IMR-90 (cell line): ENCODE results near the gene ROBO4. TPM values are rescaled to one million over a fixed set of nuclear protein-coding genes. Genes with fewer than 3 reads are reported as not detected.

Experiments used
- ATAC-seq: fragments of 200-7000 bp; cut with Tn5 transposase; 2 replicates; pipeline ENCODE4 v1.9.1; 2020; ENCODE audit warnings: low read depth, mild to moderate bottlenecking, moderate library complexity
- BruUV-seq: library from RNA; stranded (reverse); fragments of 400-500 nt; replicated peaks from 2 replicates; lab custom pipeline; 2021; lab: Mats Ljungman, UMichigan
- CTCF ChIA-PET: fragments of 300-600 bp; formaldehyde crosslinking; extraction: SDS; loops from one replicate; lab custom pipeline; 2021; ENCODE audit warnings: antibody characterized with exemption; lab: Yijun Ruan, JAX
- POLR2A ChIA-PET: fragments of 300-600 bp; sonication (Branson Sonifier 250); formaldehyde crosslinking; loops from one replicate; lab custom pipeline; 2022; ENCODE audit warnings: antibody characterized with exemption; ENCODE audit not compliant: unreplicated experiment; lab: Charles Lee
- DNase-seq: peaks from one replicate; pipeline ENCODE4 v3.0.0; 2013
- H2AFZ ChIP-seq: replicated peaks from 2 replicates; pipeline ENCODE3; 2013; ENCODE audit warnings: low read length, mild to moderate bottlenecking; ENCODE audit not compliant: poor library complexity
- H2AK5ac ChIP-seq: 2 replicates; pipeline ENCODE4 v1.6.1; 2013; ENCODE audit warnings: low read depth, low read length, inconsistent platforms
- H2AK9ac ChIP-seq: replicated peaks from 2 replicates; pipeline ENCODE3; 2013; ENCODE audit warnings: mild to moderate bottlenecking, low read depth, low read length, moderate library complexity; ENCODE audit not compliant: poor library complexity
- H2BK120ac ChIP-seq: 2 replicates; pipeline ENCODE4 v1.6.1; 2013; ENCODE audit warnings: low read depth, low read length, inconsistent platforms
- H2BK15ac ChIP-seq: 3 replicates; pipeline ENCODE4 v1.6.1; 2013; ENCODE audit warnings: low read depth, low read length, inconsistent platforms
- H2BK20ac ChIP-seq: 2 replicates; pipeline ENCODE4 v1.6.1; 2013; ENCODE audit warnings: low read depth, mild to moderate bottlenecking, inconsistent platforms, low read length, moderate library complexity
- H2BK5ac ChIP-seq: 2 replicates; pipeline ENCODE4 v1.6.1; 2013; ENCODE audit warnings: mild to moderate bottlenecking, low read depth, low read length, inconsistent platforms; ENCODE audit not compliant: poor library complexity, severe bottlenecking
- H3K14ac ChIP-seq: replicated peaks from 2 replicates; pipeline ENCODE4 v1.6.1; 2013; ENCODE audit warnings: low read depth, low read length, inconsistent platforms
- H3K18ac ChIP-seq: 2 replicates; pipeline ENCODE4 v1.6.1; 2013; ENCODE audit warnings: low read depth, low read length, control low read depth
- H3K23ac ChIP-seq: 2 replicates; pipeline ENCODE4 v1.6.1; 2013; ENCODE audit warnings: low read depth, low read length, inconsistent platforms
- H3K27ac ChIP-seq: 2 replicates; pipeline ENCODE4 v1.5.1; 2013; ENCODE audit warnings: mild to moderate bottlenecking, control low read depth, low read length; ENCODE audit not compliant: insufficient read depth
- H3K27me3 ChIP-seq: 2 replicates; pipeline ENCODE4 v1.6.1; 2013; ENCODE audit warnings: low read length; ENCODE audit not compliant: control insufficient read depth, insufficient read depth
- H3K36me3 ChIP-seq: 2 replicates; pipeline ENCODE4 v1.6.1; 2013; ENCODE audit warnings: low read length, mixed read lengths; ENCODE audit not compliant: control insufficient read depth, insufficient read depth
- H3K4ac ChIP-seq: 2 replicates; pipeline ENCODE4 v1.6.1; 2013; ENCODE audit warnings: low read depth, low read length, inconsistent platforms
- H3K4me1 ChIP-seq: 2 replicates; pipeline ENCODE4 v1.6.1; 2013; ENCODE audit warnings: low read length, mixed read lengths; ENCODE audit not compliant: control insufficient read depth, insufficient read depth
- H3K4me2 ChIP-seq: 2 replicates; pipeline ENCODE4 v1.6.1; 2013; ENCODE audit warnings: low read depth, mild to moderate bottlenecking, control low read depth, low read length, moderate library complexity
- H3K4me3 ChIP-seq: 2 replicates; pipeline ENCODE4 v1.5.1; 2013; ENCODE audit warnings: low read depth, mild to moderate bottlenecking, control low read depth, low read length, moderate library complexity; ENCODE audit not compliant: insufficient read depth
- H3K56ac ChIP-seq: 2 replicates; pipeline ENCODE4 v1.6.1; 2013; ENCODE audit warnings: low read length, inconsistent platforms; ENCODE audit not compliant: insufficient read depth; ENCODE audit errors: extremely low read depth
- H3K79me1 ChIP-seq, 2 experiments: 2 replicates each; pipeline ENCODE4 v1.6.1; 2013; ENCODE audit warnings: low read length in 2 of 2, inconsistent platforms in 1 of 2, low read depth in 1 of 2
- H3K9ac ChIP-seq: 2 replicates; pipeline ENCODE4 v1.6.1; 2013; ENCODE audit warnings: low read depth, low read length, control low read depth
- H3K9me1 ChIP-seq: 2 replicates; pipeline ENCODE4 v1.6.1; 2013; ENCODE audit warnings: low read length, inconsistent platforms; ENCODE audit not compliant: insufficient read depth
- H3K9me3 ChIP-seq: 2 replicates; pipeline ENCODE4 v1.6.1; 2013; ENCODE audit warnings: low read length; ENCODE audit not compliant: control insufficient read depth, insufficient read depth
- H4K20me1 ChIP-seq: 2 replicates; pipeline ENCODE4 v1.6.1; 2013; ENCODE audit warnings: low read length, inconsistent platforms; ENCODE audit not compliant: insufficient read depth
- H4K5ac ChIP-seq: 2 replicates; pipeline ENCODE4 v1.6.1; 2013; ENCODE audit warnings: mild to moderate bottlenecking, low read depth, low read length, control low read depth
- H4K8ac ChIP-seq, 2 experiments: 2 replicates each; pipeline ENCODE4 v1.6.1; 2013; ENCODE audit warnings: low read depth in 2 of 2, low read length in 2 of 2, control low read depth in 1 of 2, inconsistent platforms in 1 of 2
- H4K91ac ChIP-seq: 2 replicates; pipeline ENCODE4 v1.6.1; 2013; ENCODE audit warnings: low read depth, low read length, inconsistent platforms; ENCODE audit not compliant: insufficient read depth
- BHLHE40 ChIP-seq: fragments of 150-350 bp; IDR thresholded peaks from 2 replicates; pipeline ENCODE4 v1.6.1; 2016; ENCODE audit warnings: mild to moderate bottlenecking, low read depth, low read length
- ELK1 ChIP-seq: fragments of 150-350 bp; IDR thresholded peaks from 2 replicates; pipeline ENCODE4 v1.6.1; 2016; ENCODE audit warnings: low read depth, mild to moderate bottlenecking, low read length, moderate library complexity, borderline replicate concordance
- POLR2A ChIP-seq: IDR thresholded peaks from 2 replicates; pipeline ENCODE4 v1.6.1; 2012; ENCODE audit warnings: mild to moderate bottlenecking, low read depth, low read length
- WGBS, 2 experiments: methylation state at CpG; one replicate each; pipeline versions ENCODE4 v1.1.5 to v1.1.7; 2013; ENCODE audit warnings: missing lambda C conversion rate in 2 of 2; ENCODE audit not compliant: insufficient read length in 1 of 2; ENCODE audit errors: extremely low coverage in 2 of 2; 5-methylcytosine and 5-hydroxymethylcytosine counted together
- dilution Hi-C: fragments of 300-500 bp; cut with HindIII; formaldehyde crosslinking; loops from one replicate; pipeline ENCODE4 v1.14.3; 2018; ENCODE audit warnings: low sequenced_read_pairs; ENCODE audit not compliant: unreplicated experiment
- in situ Hi-C: fragments of 300-500 bp; cut with MboI; formaldehyde crosslinking; loops from 3 replicates; pipeline ENCODE4 v1.14.3; 2019; ENCODE audit warnings: low sequenced_read_pairs, inconsistent platforms, mixed read lengths
- intact Hi-C: fragments of 100-400 bp; cut with micrococcal nuclease; formaldehyde crosslinking; loops from 2 replicates; pipeline ENCODE4 v1.10.0; 2022
- polyA plus RNA-seq, 3 experiments: library from polyadenylated mRNA; depleted of rRNA; stranded (reverse); fragments of >200 nt; gene quantifications; 2 replicates each; pipeline ENCODE4 v1.2.3, GENCODE V29; 2012; ENCODE audit warnings: low replicate concordance in 1 of 3
- total RNA-seq: library from RNA; depleted of rRNA; stranded (reverse); fragments of >200 nt; gene quantifications from 2 replicates; pipeline ENCODE4 v1.2.3, GENCODE V29; 2012

Gene ROBO4
- total and polyA plus RNA-seq, 2 of the 4 experiments (the other 2 are of a cell fraction): 0.72 to 0.82 TPM

- BruUV-seq: no TSS peak
- no peak overlapping the region for H2AK5ac ChIP-seq
- no peak overlapping the region for H2AFZ ChIP-seq
- H4K20me1 ChIP-seq: no peaks in the 10 kb centered on the region
- TF ChIP-seq POLR2A (no peak), BHLHE40 (no peak), ELK1 (no peak)
- no peak overlapping the region for H4K91ac ChIP-seq
- dilution Hi-C loops: no loop called here
- H4K5ac ChIP-seq: no peak overlapping the region
- no peak overlapping the region for H2BK120ac ChIP-seq
- no peak overlapping the region for H3K14ac ChIP-seq
- no peak overlapping the region for H4K8ac ChIP-seq
- no peak overlapping the region for H2AK9ac ChIP-seq
- H2BK5ac ChIP-seq: no peak overlapping the region
- H3K4me1 ChIP-seq: 0 out of 2 replicates have a peak, but pooled peaks cover 2% of the 10 kb centered on the region
- H3K9me3 ChIP-seq: no peaks in the 10 kb centered on the region
- H3K27ac ChIP-seq: no peak overlapping the region
- H3K36me3 ChIP-seq: no peaks in the 10 kb centered on the region
- no peak for ATAC-seq
- no peak overlapping the region for H3K4me2 ChIP-seq
- intact Hi-C loops: no loop called here
- H3K4me3 ChIP-seq: no peak overlapping the region
- H3K4ac ChIP-seq: no peak overlapping the region
- H2BK20ac ChIP-seq: no peak overlapping the region
- CTCF ChIA-PET: interaction anchor here (1.0 kb wide), 1 partner anchor 12 kb away, joined by 3 read pairs; no protein-coding TSS in a partner anchor
- no peak overlapping the region for H3K56ac ChIP-seq
- no peaks in the 10 kb centered on the region for H3K27me3 ChIP-seq
- peak overlapping the region; percentile 50; the same call in 1 of the 2 replicates for H3K23ac ChIP-seq
- in situ Hi-C loops: no loop called here
- H3K79me1 ChIP-seq: no peaks in the 10 kb centered on the region
- H3K9me1 ChIP-seq: peaks cover under 1% of the 10 kb centered on the region; the same call in 1 of the 2 replicates
- no peak overlapping the region for H3K18ac ChIP-seq
- no CpG with 5 or more reads among the region's 4 CpGs for WGBS, 2 experiments
- no peak overlapping the region for H2BK15ac ChIP-seq
- POLR2A ChIA-PET: no interaction called here
- H3K9ac ChIP-seq: no peak overlapping the region
- no peak for DNase-seq
Measured at GRCh38 chr11:124928942-124929665, 31.4 kb upstream of the ROBO4 start.
